HepG2 (cell line): ENCODE measurements around the gene RSRC2. TPM values are rescaled to one million over a fixed set of nuclear protein-coding genes. Genes with fewer than 3 reads are reported as not detected.
A peak's percentile ranks its signal among the peaks of the same experiment; 100 is the strongest.

ENCODE experiments used
- ARNT ChIP-seq: fragments of 450-650 bp; IDR thresholded peaks from 2 replicates; pipeline ENCODE4 v1.6.1; 2017
- DNMT1 ChIP-seq: sonication (generic); formaldehyde crosslinking; IDR thresholded peaks from 2 replicates; pipeline ENCODE4 v1.5.1; 2020; ENCODE audit warnings: mild to moderate bottlenecking, missing genetic modification reagents
- FOSL2 ChIP-seq: sonication (generic); formaldehyde crosslinking; IDR thresholded peaks from 2 replicates; pipeline ENCODE4 v1.4.0; 2020; ENCODE audit warnings: missing genetic modification reagents
- HCFC1 ChIP-seq: fragments of 150-350 bp; IDR thresholded peaks from 2 replicates; pipeline ENCODE4 v1.6.1; 2014; ENCODE audit warnings: low read depth, low read length
- HOXA7 ChIP-seq: sonication (generic); formaldehyde crosslinking; IDR thresholded peaks from 2 replicates; pipeline ENCODE4 v1.8.1; 2022; ENCODE audit warnings: mild to moderate bottlenecking, missing genetic modification reagents, moderate library complexity
- KAT8 ChIP-seq: IDR thresholded peaks from 2 replicates; pipeline ENCODE4 v1.6.1; 2016; ENCODE audit warnings: missing genetic modification reagents, missing compliant biosample characterization
- NAIF1 ChIP-seq: sonication (generic); formaldehyde crosslinking; IDR thresholded peaks from 2 replicates; pipeline ENCODE4 v1.5.0; 2020; ENCODE audit warnings: mild to moderate bottlenecking, missing genetic modification reagents, borderline replicate concordance
- NFKB2 ChIP-seq: sonication (generic); formaldehyde crosslinking; IDR thresholded peaks from 2 replicates; pipeline ENCODE4 v1.4.0; 2020; ENCODE audit warnings: missing genetic modification reagents, borderline replicate concordance
- PLRG1 ChIP-seq: fragments of 450-650 bp; conservative IDR thresholded peaks from 2 replicates; pipeline ENCODE4 v1.6.1; 2016
- RFX1 ChIP-seq: fragments of 450-650 bp; IDR thresholded peaks from 2 replicates; pipeline ENCODE4 v1.6.1; 2017
- SCMH1 ChIP-seq: sonication (generic); formaldehyde crosslinking; IDR thresholded peaks from 2 replicates; pipeline ENCODE4 v1.9.0; 2021; ENCODE audit warnings: missing genetic modification reagents, mild to moderate bottlenecking, borderline replicate concordance
- TRIM24 ChIP-seq: sonication (generic); formaldehyde crosslinking; IDR thresholded peaks from 2 replicates; pipeline ENCODE4 v1.8.0; 2022; ENCODE audit warnings: mild to moderate bottlenecking, missing genetic modification reagents
- ZNF264 ChIP-seq: sonication (generic); formaldehyde crosslinking; IDR thresholded peaks from 2 replicates; pipeline ENCODE4 v1.4.0; 2020; ENCODE audit warnings: missing genetic modification reagents
- ZNF292 ChIP-seq: sonication (generic); formaldehyde crosslinking; IDR thresholded peaks from 2 replicates; pipeline ENCODE4 v1.8.1; 2022; ENCODE audit warnings: mild to moderate bottlenecking, low read depth, missing genetic modification reagents, borderline replicate concordance
- ZNF30 ChIP-seq: sonication (generic); formaldehyde crosslinking; IDR thresholded peaks from 2 replicates; pipeline ENCODE4 v1.5.0; 2020; ENCODE audit warnings: mild to moderate bottlenecking, missing genetic modification reagents
- ZNF598 ChIP-seq: sonication (generic); formaldehyde crosslinking; IDR thresholded peaks from 2 replicates; pipeline ENCODE4 v1.5.1; 2020; ENCODE audit warnings: mild to moderate bottlenecking, missing genetic modification reagents, borderline replicate concordance
- polyA plus RNA-seq, 8 experiments: library from polyadenylated mRNA; depleted of rRNA in 3 of 8; stranded (reverse) in 7 of 8; unstranded in 1 of 8; fragments of >200 nt; fragmentation: Illumina TruSeq in 4 of 8; extraction: Trizol in 4 of 8; gene quantifications; 2 replicates each; pipeline versions ENCODE4 v1.2.1 to v1.2.3, GENCODE V29; 2011 to 2016; ENCODE audit warnings: low read depth in 4 of 8, missing spikeins in 1 of 8, mixed read lengths in 1 of 8; ENCODE audit not compliant: insufficient read depth in 1 of 8
- total RNA-seq, 5 experiments: library from RNA; depleted of rRNA; stranded (reverse); fragments of >200 nt; fragmentation: Illumina TruSeq; extraction: Trizol; gene quantifications; 2 replicates each; pipeline ENCODE4 v1.2.3, GENCODE V29; 2016; ENCODE audit warnings: low read depth in 1 of 5
- TF ChIP-seq, protein P1 (sequence below): sonication (generic); formaldehyde crosslinking; IDR thresholded peaks from 2 replicates; pipeline ENCODE4 v1.5.0; 2020; ENCODE audit warnings: mild to moderate bottlenecking, missing genetic modification reagents, borderline replicate concordance
- TF ChIP-seq, protein P2 (sequence below), 2 experiments: sonication (generic) in 1 of 2; formaldehyde crosslinking in 1 of 2; IDR thresholded peaks; 2 replicates each; pipeline versions ENCODE4 v1.5.1 to v1.6.1; 2011 to 2020; ENCODE audit warnings: borderline replicate concordance in 1 of 2, low read depth in 1 of 2, low read length in 1 of 2, mild to moderate bottlenecking in 1 of 2, missing genetic modification reagents in 1 of 2, moderate library complexity in 1 of 2
- TF ChIP-seq, protein P3 (sequence below): IDR thresholded peaks from 2 replicates; pipeline ENCODE4 v1.6.1; 2012; ENCODE audit warnings: inconsistent platforms
- TF ChIP-seq, protein P4 (sequence below): sonication (generic); formaldehyde crosslinking; IDR thresholded peaks from 2 replicates; pipeline ENCODE4 v1.4.0; 2020; ENCODE audit warnings: missing genetic modification reagents

RSRC2 gene
- total and polyA plus RNA-seq, 2 of the 13 experiments (the other 11 are each of a cell fraction or from before 2014, with no cell fraction given), result 31.4 to 77.8 TPM

GRCh38 chr12:122489038-122489437 is 37.7 kb downstream of the RSRC2 start (continued):
- TF ChIP-seq, protein P1, sequence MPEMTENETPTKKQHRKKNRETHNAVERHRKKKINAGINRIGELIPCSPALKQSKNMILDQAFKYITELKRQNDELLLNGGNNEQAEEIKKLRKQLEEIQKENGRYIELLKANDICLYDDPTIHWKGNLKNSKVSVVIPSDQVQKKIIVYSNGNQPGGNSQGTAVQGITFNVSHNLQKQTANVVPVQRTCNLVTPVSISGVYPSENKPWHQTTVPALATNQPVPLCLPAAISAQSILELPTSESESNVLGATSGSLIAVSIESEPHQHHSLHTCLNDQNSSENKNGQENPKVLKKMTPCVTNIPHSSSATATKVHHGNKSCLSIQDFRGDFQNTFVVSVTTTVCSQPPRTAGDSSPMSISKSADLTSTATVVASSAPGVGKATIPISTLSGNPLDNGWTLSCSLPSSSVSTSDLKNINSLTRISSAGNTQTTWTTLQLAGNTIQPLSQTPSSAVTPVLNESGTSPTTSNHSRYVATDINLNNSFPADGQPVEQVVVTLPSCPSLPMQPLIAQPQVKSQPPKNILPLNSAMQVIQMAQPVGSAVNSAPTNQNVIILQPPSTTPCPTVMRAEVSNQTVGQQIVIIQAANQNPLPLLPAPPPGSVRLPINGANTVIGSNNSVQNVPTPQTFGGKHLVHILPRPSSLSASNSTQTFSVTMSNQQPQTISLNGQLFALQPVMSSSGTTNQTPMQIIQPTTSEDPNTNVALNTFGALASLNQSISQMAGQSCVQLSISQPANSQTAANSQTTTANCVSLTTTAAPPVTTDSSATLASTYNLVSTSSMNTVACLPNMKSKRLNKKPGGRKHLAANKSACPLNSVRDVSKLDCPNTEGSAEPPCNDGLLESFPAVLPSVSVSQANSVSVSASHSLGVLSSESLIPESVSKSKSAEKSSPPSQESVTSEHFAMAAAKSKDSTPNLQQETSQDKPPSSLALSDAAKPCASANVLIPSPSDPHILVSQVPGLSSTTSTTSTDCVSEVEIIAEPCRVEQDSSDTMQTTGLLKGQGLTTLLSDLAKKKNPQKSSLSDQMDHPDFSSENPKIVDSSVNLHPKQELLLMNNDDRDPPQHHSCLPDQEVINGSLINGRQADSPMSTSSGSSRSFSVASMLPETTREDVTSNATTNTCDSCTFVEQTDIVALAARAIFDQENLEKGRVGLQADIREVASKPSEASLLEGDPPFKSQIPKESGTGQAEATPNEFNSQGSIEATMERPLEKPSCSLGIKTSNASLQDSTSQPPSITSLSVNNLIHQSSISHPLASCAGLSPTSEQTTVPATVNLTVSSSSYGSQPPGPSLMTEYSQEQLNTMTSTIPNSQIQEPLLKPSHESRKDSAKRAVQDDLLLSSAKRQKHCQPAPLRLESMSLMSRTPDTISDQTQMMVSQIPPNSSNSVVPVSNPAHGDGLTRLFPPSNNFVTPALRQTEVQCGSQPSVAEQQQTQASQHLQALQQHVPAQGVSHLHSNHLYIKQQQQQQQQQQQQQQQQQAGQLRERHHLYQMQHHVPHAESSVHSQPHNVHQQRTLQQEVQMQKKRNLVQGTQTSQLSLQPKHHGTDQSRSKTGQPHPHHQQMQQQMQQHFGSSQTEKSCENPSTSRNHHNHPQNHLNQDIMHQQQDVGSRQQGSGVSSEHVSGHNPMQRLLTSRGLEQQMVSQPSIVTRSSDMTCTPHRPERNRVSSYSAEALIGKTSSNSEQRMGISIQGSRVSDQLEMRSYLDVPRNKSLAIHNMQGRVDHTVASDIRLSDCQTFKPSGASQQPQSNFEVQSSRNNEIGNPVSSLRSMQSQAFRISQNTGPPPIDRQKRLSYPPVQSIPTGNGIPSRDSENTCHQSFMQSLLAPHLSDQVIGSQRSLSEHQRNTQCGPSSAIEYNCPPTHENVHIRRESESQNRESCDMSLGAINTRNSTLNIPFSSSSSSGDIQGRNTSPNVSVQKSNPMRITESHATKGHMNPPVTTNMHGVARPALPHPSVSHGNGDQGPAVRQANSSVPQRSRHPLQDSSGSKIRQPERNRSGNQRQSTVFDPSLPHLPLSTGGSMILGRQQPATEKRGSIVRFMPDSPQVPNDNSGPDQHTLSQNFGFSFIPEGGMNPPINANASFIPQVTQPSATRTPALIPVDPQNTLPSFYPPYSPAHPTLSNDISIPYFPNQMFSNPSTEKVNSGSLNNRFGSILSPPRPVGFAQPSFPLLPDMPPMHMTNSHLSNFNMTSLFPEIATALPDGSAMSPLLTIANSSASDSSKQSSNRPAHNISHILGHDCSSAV (CRISPR knock-in tag), result no peak
- TF ChIP-seq NAIF1 (CRISPR knock-in tag) (no peak), DNMT1 (CRISPR knock-in tag) (no peak), ZNF264 (CRISPR knock-in tag) (no peak), SCMH1 (CRISPR knock-in tag) (no peak), KAT8 (peak; percentile 60; the same call in 1 of the 2 replicates), FOSL2 (CRISPR knock-in tag) (peak; percentile 52; the same call in 1 of the 2 replicates), HOXA7 (CRISPR knock-in tag) (no peak), RFX1 (no peak), TRIM24 (CRISPR knock-in tag) (no peak), ARNT (no peak), HCFC1 (no peak), ZNF30 (no peak), ZNF598 (CRISPR knock-in tag) (no peak), PLRG1 (no peak), ZNF292 (CRISPR knock-in tag) (no peak), NFKB2 (CRISPR knock-in tag) (no peak)
- TF ChIP-seq, protein P2, sequence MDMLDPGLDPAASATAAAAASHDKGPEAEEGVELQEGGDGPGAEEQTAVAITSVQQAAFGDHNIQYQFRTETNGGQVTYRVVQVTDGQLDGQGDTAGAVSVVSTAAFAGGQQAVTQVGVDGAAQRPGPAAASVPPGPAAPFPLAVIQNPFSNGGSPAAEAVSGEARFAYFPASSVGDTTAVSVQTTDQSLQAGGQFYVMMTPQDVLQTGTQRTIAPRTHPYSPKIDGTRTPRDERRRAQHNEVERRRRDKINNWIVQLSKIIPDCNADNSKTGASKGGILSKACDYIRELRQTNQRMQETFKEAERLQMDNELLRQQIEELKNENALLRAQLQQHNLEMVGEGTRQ (IDR thresholded peaks at IDR 0.05; ENCODE audit: low read depth, low read length), result no peak
- TF ChIP-seq, protein P2 (CRISPR knock-in tag; IDR thresholded peaks at IDR 0.05; ENCODE audit: borderline replicate concordance), result no peak
- TF ChIP-seq, protein P3, sequence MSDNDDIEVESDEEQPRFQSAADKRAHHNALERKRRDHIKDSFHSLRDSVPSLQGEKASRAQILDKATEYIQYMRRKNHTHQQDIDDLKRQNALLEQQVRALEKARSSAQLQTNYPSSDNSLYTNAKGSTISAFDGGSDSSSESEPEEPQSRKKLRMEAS, result no peak
- TF ChIP-seq, protein P4, sequence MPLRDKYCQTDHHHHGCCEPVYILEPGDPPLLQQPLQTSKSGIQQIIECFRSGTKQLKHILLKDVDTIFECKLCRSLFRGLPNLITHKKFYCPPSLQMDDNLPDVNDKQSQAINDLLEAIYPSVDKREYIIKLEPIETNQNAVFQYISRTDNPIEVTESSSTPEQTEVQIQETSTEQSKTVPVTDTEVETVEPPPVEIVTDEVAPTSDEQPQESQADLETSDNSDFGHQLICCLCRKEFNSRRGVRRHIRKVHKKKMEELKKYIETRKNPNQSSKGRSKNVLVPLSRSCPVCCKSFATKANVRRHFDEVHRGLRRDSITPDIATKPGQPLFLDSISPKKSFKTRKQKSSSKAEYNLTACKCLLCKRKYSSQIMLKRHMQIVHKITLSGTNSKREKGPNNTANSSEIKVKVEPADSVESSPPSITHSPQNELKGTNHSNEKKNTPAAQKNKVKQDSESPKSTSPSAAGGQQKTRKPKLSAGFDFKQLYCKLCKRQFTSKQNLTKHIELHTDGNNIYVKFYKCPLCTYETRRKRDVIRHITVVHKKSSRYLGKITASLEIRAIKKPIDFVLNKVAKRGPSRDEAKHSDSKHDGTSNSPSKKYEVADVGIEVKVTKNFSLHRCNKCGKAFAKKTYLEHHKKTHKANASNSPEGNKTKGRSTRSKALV (CRISPR knock-in tag), result no peak
